NCI-H526 (cell line): ENCODE measurements around the gene PHTF1.
"Not testable (repeated sequence)": the region's sequence is repeated elsewhere in the genome, so short reads cannot be mapped to it uniquely, and the experiment has no call there.

Experiments used
- DNase-seq, 2 experiments: peaks; one replicate each; lab custom pipeline; 2025; lab: John Stamatoyannopoulos, UW

PHTF1 gene

GRCh38 chr1:113777561-113777960 lies 18.3 kb upstream of the PHTF1 start:
- no peak for DNase-seq

GRCh38 chr1:113770031-113770430 lies 10.7 kb upstream of the PHTF1 start:
- no peak for DNase-seq

GRCh38 chr1:113769601-113769970 lies 10.3 kb upstream of the PHTF1 start:
- DNase-seq, result no peak

GRCh38 chr1:113768916-113769600 lies 9.8 kb upstream of the PHTF1 start:
- no peak for DNase-seq

GRCh38 chr1:113765306-113766230 lies 6.3 kb upstream of the PHTF1 start:
- DNase-seq, result no peak

GRCh38 chr1:113763661-113764060 lies 4.4 kb upstream of the PHTF1 start:
- DNase-seq, result no peak

DNA sequence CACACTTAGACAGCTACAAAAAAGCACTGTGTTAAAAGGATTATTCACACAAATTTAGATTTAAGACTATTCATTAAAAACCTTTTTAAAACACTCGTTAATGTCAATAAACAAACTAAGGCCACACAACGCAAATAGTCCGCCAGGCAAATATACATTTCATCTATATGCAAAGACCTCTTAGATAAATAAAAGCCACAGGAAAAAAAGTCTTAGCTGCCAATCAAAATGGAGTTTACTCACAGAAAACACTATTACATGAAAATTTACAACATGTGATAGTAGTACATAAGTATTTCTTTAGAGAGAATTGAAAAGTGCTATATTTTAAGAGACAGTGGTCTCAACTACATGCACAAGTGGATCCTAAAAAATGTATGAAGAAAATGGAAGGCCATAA lies 2.7 kb upstream of the PHTF1 start:
- peak; percentile 55 to 77 for DNase-seq

GRCh38 chr1:113760102-113761080 lies 1.1 kb upstream of the PHTF1 start:
- DNase-seq, result peak in 1 of 2 experiments; percentile 9

GRCh38 chr1:113758631-113759332 lies 504 bp downstream of the PHTF1 start:
- DNase-seq, result peak; percentile 35 to 65

DNA sequence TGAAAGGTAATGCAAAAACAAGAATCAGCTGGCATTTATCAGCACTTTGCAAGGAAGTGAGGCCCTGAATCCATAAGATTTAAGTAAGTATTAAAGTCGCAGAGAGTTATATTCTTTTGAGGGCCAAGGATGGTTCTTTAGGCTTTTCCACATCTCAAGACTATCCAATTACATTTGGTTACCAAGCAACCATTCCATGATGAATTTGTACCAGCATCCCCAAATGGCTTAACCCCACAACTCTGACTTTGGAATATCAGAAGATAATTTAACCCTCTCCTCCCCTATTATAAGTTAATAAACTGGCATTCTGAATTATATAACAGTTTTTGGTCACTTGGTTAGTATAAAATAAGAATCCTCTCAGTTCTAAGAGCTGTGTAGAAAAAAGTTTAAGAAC lies 2.8 kb downstream of the PHTF1 start:
- DNase-seq, result no peak

DNA sequence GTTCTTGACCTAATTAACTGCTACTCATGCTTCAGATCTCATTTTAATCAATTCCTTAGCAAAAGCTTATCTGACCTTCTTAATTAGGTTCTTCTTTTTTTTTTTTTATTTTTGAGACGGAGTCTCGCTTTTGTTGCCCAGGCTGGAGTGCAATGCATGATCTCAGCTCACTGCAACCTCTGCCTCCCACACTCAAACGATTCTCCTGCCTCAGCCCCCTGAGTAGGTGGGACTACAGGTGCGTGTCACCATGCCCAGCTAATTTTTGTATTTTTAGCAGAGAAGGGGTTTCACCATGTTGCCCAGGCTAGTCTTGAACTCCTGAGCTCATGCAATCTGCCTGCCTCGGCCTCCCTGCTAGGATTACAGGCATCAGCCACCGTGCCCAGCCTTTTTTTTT lies 6.0 kb downstream of the PHTF1 start:
- not testable (repeated sequence) for DNase-seq

DNA sequence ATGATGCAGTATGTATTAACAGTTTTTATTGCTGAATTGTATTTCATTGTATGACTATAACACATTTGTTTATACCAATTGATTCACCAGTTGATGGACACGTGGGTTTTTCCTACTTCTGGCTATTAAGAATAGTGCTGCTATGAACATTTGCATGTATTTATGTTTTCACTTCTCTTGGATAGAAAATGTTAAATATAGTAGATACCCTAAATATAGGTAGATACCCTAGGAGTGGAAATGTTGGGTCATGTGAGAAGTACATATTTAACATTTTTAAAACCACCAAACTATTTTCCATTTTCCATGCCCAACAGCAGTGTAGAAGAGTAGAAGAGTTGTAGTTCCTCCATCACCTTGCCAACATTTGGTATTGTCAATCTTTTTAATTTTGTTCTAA lies 7.8 kb downstream of the PHTF1 start:
- DNase-seq, result no peak

DNA sequence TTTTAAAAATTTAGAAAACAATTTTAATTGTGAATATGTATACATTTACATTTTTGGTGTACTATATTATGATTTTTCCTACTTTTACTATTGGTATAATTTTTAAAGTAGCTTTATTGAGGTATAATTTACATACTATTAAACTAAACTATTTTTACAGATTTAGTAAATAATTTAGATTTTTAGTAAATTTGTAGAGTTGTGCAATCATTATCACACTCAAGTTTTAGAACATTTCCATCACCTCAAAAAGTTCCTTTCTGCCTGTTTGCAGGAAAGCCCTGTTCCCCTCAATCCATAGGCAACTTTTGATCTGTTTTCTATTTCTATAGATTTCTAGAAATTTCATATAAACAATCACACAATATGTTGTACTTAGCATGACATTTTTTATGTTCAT lies 8.2 kb downstream of the PHTF1 start:
- no peak for DNase-seq

GRCh38 chr1:113749402-113749801 lies 9.9 kb downstream of the PHTF1 start:
- DNase-seq, result no peak

DNA sequence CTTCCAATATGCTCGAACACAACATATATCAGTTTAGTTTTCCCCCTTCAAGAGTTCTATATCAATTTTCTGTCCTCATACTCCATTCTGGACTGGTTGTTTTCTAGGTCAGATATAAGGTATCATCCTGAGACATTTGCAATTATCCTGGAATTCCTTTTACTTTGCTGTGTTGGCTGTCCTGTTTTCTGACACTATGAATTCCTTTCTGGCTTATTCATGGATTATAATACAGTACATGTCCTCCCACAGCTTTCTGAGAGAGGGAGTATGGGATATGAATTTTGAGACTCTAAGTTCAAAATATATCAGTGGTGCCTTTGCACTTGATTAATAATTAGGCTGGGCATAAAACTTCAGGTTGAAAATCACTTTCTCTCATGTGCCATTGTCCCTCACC lies 11.9 kb downstream of the PHTF1 start:
- no peak for DNase-seq

DNA sequence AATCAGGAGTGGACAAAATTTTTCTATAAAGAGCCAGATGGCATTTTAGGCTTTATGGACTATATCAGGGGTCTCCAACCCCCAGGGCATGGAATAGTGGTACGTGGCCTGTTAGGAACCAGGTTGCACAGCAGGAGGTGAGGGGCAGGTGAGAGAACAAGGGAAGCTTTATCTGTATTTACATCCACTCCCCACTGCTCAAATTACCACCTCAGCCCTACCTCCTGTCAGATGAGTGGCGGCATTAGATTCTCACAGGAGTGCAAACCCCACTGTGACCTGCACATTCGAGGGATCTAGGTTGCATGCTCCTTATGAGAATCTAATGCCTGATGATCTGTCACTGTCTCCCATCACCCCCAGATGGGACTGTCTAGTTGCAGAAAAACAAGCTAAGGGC lies 13.9 kb downstream of the PHTF1 start:
- peak in 1 of 2 experiments; percentile 52 for DNase-seq

DNA sequence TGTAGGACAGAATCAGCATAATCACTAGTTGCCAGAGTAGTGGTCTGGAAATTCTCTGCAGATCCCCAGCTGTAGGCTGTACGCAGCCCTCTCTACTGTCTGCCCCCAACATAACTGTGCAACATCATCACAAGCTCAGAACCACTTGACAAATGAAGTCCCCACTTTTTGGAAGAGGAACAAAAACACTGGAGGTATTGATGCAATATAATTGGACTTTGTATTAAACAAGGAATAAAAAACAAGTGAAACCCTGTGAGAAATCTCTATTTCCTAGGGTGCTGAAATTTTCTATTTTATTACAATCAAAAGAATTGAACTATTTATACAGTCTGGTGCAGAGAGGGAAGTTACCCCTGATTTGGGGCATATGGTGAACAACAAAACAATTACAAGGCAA lies 15.2 kb downstream of the PHTF1 start:
- no peak for DNase-seq

DNA sequence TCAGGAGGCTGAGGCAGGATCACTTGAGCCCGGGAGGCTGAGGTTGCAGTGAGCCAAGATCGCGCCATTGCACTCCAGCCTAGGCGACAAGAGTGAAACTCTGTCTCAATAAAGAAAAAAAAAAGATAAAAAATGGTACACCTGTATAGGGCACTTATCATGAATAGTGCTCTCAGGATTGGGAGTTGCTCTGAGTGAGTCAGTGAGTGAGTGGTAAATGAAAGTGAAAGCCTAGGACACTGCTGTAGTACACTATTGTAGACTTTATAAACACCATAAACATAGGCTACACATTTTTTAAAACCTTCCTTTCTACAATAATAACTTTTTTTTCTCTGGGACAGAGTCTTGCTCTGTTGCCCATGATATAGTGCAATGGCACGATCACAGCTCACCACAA lies 16.8 kb downstream of the PHTF1 start:
- no peak for DNase-seq

- no peak for DNase-seq
Measured at GRCh38 chr1:113734357-113735055, 24.8 kb downstream of the PHTF1 start.

- DNase-seq, result no peak
Measured at GRCh38 chr1:113732802-113733201, 26.5 kb downstream of the PHTF1 start.

DNA sequence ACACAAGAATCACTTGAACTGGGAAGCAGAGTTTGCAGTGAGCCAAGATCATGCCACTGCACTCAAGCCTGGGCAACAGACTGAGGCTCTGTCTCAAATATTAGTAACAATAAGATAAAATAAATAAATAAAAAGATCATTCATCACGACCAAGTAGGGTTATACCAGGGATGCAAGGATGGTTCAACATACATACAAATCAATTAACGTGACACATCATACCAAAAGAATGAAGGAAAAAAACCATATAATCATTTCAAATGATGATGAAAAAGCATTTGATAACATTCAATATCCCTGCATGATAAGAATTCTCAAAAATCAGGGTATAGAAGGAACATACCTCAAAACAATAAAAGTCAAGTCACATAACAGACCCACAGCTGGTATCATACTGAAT lies 38.3 kb downstream of the PHTF1 start:
- no peak for DNase-seq
